H9 (cell line): ENCODE results near the gene PEX12. TPM values are rescaled to one million over a fixed set of nuclear protein-coding genes. Genes with fewer than 3 reads are reported as not detected.

Experiments used
- DNase-seq: peaks from one replicate; pipeline ENCODE4 v3.0.0-alpha.2; 2017
- H2AFZ ChIP-seq: one replicate; pipeline ENCODE4 v1.6.1; 2013; ENCODE audit warnings: mild to moderate bottlenecking, low read length, control low read depth, moderate library complexity
- H2AK5ac ChIP-seq: 2 replicates; pipeline ENCODE4 v1.6.1; 2013; ENCODE audit warnings: low read length, control low read depth, mixed read lengths; ENCODE audit not compliant: insufficient read length
- H2BK120ac ChIP-seq: one replicate; pipeline ENCODE4 v1.6.1; 2013; ENCODE audit warnings: low read depth, mild to moderate bottlenecking, low read length, control low read depth, inconsistent platforms; ENCODE audit not compliant: poor library complexity, severe bottlenecking
- H2BK12ac ChIP-seq: 2 replicates; pipeline ENCODE4 v1.6.1; 2013; ENCODE audit warnings: low read length, control low read depth, mixed read lengths, low read depth; ENCODE audit not compliant: insufficient read length
- H2BK15ac ChIP-seq: 2 replicates; pipeline ENCODE4 v1.6.1; 2013; ENCODE audit warnings: low read depth, low read length, control low read depth
- H2BK20ac ChIP-seq: one replicate; pipeline ENCODE4 v1.6.1; 2013; ENCODE audit warnings: low read depth, mild to moderate bottlenecking, low read length, control low read depth, inconsistent platforms; ENCODE audit not compliant: poor library complexity, severe bottlenecking
- H2BK5ac ChIP-seq: 2 replicates; pipeline ENCODE4 v1.6.1; 2013; ENCODE audit warnings: low read length, control low read depth, mixed read lengths; ENCODE audit not compliant: insufficient read length
- H3K14ac ChIP-seq: 2 replicates; pipeline ENCODE4 v1.6.1; 2013; ENCODE audit warnings: low read length, control low read depth; ENCODE audit not compliant: insufficient read depth
- H3K18ac ChIP-seq: 2 replicates; pipeline ENCODE4 v1.6.1; 2013; ENCODE audit warnings: low read depth, mild to moderate bottlenecking, mixed read lengths, low read length, control low read depth; ENCODE audit not compliant: insufficient read length
- H3K23ac ChIP-seq: 2 replicates; pipeline ENCODE4 v1.6.1; 2013; ENCODE audit warnings: low read length, control low read depth, mixed read lengths, low read depth; ENCODE audit not compliant: insufficient read length
- H3K23me2 ChIP-seq: 2 replicates; pipeline ENCODE4 v1.6.1; 2013; ENCODE audit warnings: low read depth, mild to moderate bottlenecking, mixed read lengths, low read length, control low read depth; ENCODE audit not compliant: insufficient read length, poor library complexity, severe bottlenecking
- H3K27ac ChIP-seq: 2 replicates; pipeline ENCODE4 v1.5.1; 2013; ENCODE audit warnings: low read length, control low read depth, mixed read lengths, low read depth; ENCODE audit not compliant: insufficient read length
- H3K27me3 ChIP-seq: 2 replicates; pipeline ENCODE4 v1.6.1; 2013; ENCODE audit warnings: low read length, control low read depth, inconsistent platforms; ENCODE audit not compliant: insufficient read depth
- H3K4ac ChIP-seq: 2 replicates; pipeline ENCODE4 v1.6.1; 2013; ENCODE audit warnings: low read depth, mild to moderate bottlenecking, control low read depth, inconsistent platforms, low read length, moderate library complexity
- H3K4me1 ChIP-seq: 2 replicates; pipeline ENCODE4 v1.6.1; 2013; ENCODE audit warnings: low read length, control low read depth, inconsistent platforms; ENCODE audit not compliant: insufficient read depth
- H3K4me2 ChIP-seq: 2 replicates; pipeline ENCODE4 v1.6.1; 2013; ENCODE audit warnings: low read length, control low read depth, mixed read lengths; ENCODE audit not compliant: insufficient read length, insufficient read depth
- H3K56ac ChIP-seq: 2 replicates; pipeline ENCODE4 v1.6.1; 2013; ENCODE audit warnings: low read depth, mild to moderate bottlenecking, mixed read lengths, low read length, control low read depth; ENCODE audit not compliant: insufficient read length
- H3K79me1 ChIP-seq: 2 replicates; pipeline ENCODE4 v1.6.1; 2013; ENCODE audit warnings: low read depth, mild to moderate bottlenecking, moderate library complexity, low read length, control low read depth, inconsistent platforms; ENCODE audit not compliant: insufficient read depth, poor library complexity, severe bottlenecking
- H3K79me2 ChIP-seq: 2 replicates; pipeline ENCODE4 v1.6.1; 2013; ENCODE audit warnings: low read length, control low read depth, inconsistent platforms; ENCODE audit not compliant: insufficient read depth
- H3K9ac ChIP-seq: 2 replicates; pipeline ENCODE4 v1.6.1; 2013; ENCODE audit warnings: low read length, control low read depth, mixed read lengths; ENCODE audit not compliant: insufficient read length; ENCODE audit errors: extremely low read depth
- H3K9me3 ChIP-seq: one replicate; pipeline ENCODE4 v1.6.1; 2013; ENCODE audit warnings: low read depth, low read length, inconsistent platforms; ENCODE audit not compliant: control insufficient read depth
- H3T11ph ChIP-seq: one replicate; pipeline ENCODE4 v1.6.1; 2013; ENCODE audit warnings: mild to moderate bottlenecking, low read length, control low read depth, inconsistent platforms
- H4K20me1 ChIP-seq: one replicate; pipeline ENCODE4 v1.6.1; 2013; ENCODE audit not compliant: control insufficient read depth, insufficient read length, insufficient read depth
- H4K5ac ChIP-seq: 2 replicates; pipeline ENCODE4 v1.6.1; 2013; ENCODE audit warnings: low read depth, mild to moderate bottlenecking, mixed read lengths, low read length, control low read depth; ENCODE audit not compliant: insufficient read length
- H4K8ac ChIP-seq: replicated peaks from 2 replicates; pipeline ENCODE4 v1.6.1; 2013; ENCODE audit warnings: low read length, control low read depth, mixed read lengths, low read depth; ENCODE audit not compliant: insufficient read length
- H4K91ac ChIP-seq: 2 replicates; pipeline ENCODE4 v1.6.1; 2013; ENCODE audit warnings: low read depth, mild to moderate bottlenecking, moderate library complexity, mixed read lengths, low read length, control low read depth; ENCODE audit not compliant: insufficient read length
- H3K27ac Mint-ChIP-seq, 3 experiments: 2 replicates in 2 of 3; 3 replicates in 1 of 3; pipeline ENCODE4 v1.8.0; 2020 to 2021; ENCODE audit warnings: mixed read lengths in 3 of 3, mild to moderate bottlenecking in 1 of 3, moderate library complexity in 1 of 3
- H3K27me3 Mint-ChIP-seq: 2 replicates; pipeline ENCODE4 v1.8.0; 2021; ENCODE audit warnings: low read depth, mild to moderate bottlenecking, moderate library complexity, mixed read lengths
- H3K36me3 Mint-ChIP-seq, 3 experiments: 2 replicates in 2 of 3; 3 replicates in 1 of 3; pipeline ENCODE4 v1.8.0; 2020 to 2021; ENCODE audit warnings: low read depth in 3 of 3, mixed read lengths in 3 of 3; ENCODE audit not compliant: insufficient read depth in 1 of 3
- H3K4me1 Mint-ChIP-seq, 2 experiments: 2 replicates each; pipeline ENCODE4 v1.8.0; 2020; ENCODE audit warnings: mixed read lengths in 2 of 2
- H3K4me3 Mint-ChIP-seq, 2 experiments: 2 replicates in 1 of 2; 3 replicates in 1 of 2; pipeline ENCODE4 v1.8.0; 2020 to 2021; ENCODE audit warnings: mild to moderate bottlenecking in 2 of 2, mixed read lengths in 2 of 2, moderate library complexity in 1 of 2
- H3K9me3 Mint-ChIP-seq, 2 experiments: 2 replicates in 1 of 2; 3 replicates in 1 of 2; pipeline ENCODE4 v1.8.0; 2020; ENCODE audit warnings: mild to moderate bottlenecking in 2 of 2, mixed read lengths in 2 of 2, moderate library complexity in 1 of 2
- CTCF ChIP-seq: fragments of 200-600 bp; sonication (generic); conservative IDR thresholded peaks from 3 replicates; pipeline ENCODE4 v1.8.0; 2021; ENCODE audit warnings: antibody characterized with exemption, mild to moderate bottlenecking
- WGBS: extraction: QIAGEN DNeasy Blood & Tissue Kit; methylation state at CpG from one replicate; pipeline ENCODE4 v1.1.7; 2013; ENCODE audit warnings: missing lambda C conversion rate, low lambda C conversion rate, mixed read lengths; ENCODE audit not compliant: insufficient read length; ENCODE audit errors: extremely low coverage; 5-methylcytosine and 5-hydroxymethylcytosine counted together
- total RNA-seq: library from RNA; stranded (reverse); gene quantifications from 2 replicates; pipeline ENCODE4 v1.2.1, GENCODE V29; 2021

PEX12 gene
- total RNA-seq, 1 experiment from 2014 or later, result 5.4 TPM

GRCh38 chr17:35540589-35541404, 37.6 kb downstream of the PEX12 start:
- H3K4me1 ChIP-seq, result no peaks in the 10 kb centered on the region
- H3K14ac ChIP-seq, result no peak overlapping the region
- H3K27me3 ChIP-seq, result no peaks in the 10 kb centered on the region
- Mint-ChIP-seq H3K4me1 (no peaks in the 10 kb centered on the region), H3K36me3 (no peaks in the 10 kb centered on the region), H3K4me3 (no peak overlapping the region), H3K9me3 (no peaks in the 10 kb centered on the region), H3K27ac (no peak overlapping the region), H3K27me3 (peaks cover 5% of the 10 kb centered on the region)
- no CpG with 5 or more reads among the region's 8 CpGs for WGBS
- H3T11ph ChIP-seq, result no peak overlapping the region
- no peak overlapping the region for H2BK12ac ChIP-seq
- H2BK120ac ChIP-seq, result no peak overlapping the region
- H3K79me1 ChIP-seq, result no peaks in the 10 kb centered on the region
- no peak overlapping the region for H3K27ac ChIP-seq
- no peak overlapping the region for H3K18ac ChIP-seq
- H4K91ac ChIP-seq, result no peak overlapping the region
- H3K56ac ChIP-seq, result no peak overlapping the region
- no peaks in the 10 kb centered on the region for H4K20me1 ChIP-seq
- no peak overlapping the region for H4K5ac ChIP-seq
- H3K4ac ChIP-seq, result no peak overlapping the region
- H2AK5ac ChIP-seq, result no peak overlapping the region
- H2BK5ac ChIP-seq, result no peak overlapping the region
- H3K4me2 ChIP-seq, result no peak overlapping the region
- H3K9me3 ChIP-seq, result no peaks in the 10 kb centered on the region
- H3K9ac ChIP-seq, result no peak overlapping the region
- no peak overlapping the region for H2AFZ ChIP-seq
- no peaks in the 10 kb centered on the region for H3K79me2 ChIP-seq
- H3K23me2 ChIP-seq, result no peaks in the 10 kb centered on the region
- no peak overlapping the region for H3K23ac ChIP-seq
- TF ChIP-seq CTCF, result no peak
- DNase-seq, result no peak
- H4K8ac ChIP-seq, result no peak overlapping the region
- no peak overlapping the region for H2BK15ac ChIP-seq
- no peak overlapping the region for H2BK20ac ChIP-seq
